HepG2 (cell line): ENCODE measurements around the gene CDH19. TPM values are rescaled to one million over a fixed set of nuclear protein-coding genes. Genes with fewer than 3 reads are reported as not detected.

Source experiments
- ATAC-seq: fragments of 200-7000 bp; cut with Tn5 transposase; 3 replicates; pipeline ENCODE4 v1.9.1; 2020; ENCODE audit warnings: mild to moderate bottlenecking, moderate library complexity
- BruUV-seq: library from RNA; stranded (reverse); fragments of 400-500 nt; replicated peaks from 2 replicates; lab custom pipeline; 2021; lab: Mats Ljungman, UMichigan
- CTCF ChIA-PET: fragments of 300-600 bp; formaldehyde crosslinking; extraction: SDS; loops from one replicate; lab custom pipeline; 2021; ENCODE audit warnings: low total read pairs, inconsistent platforms, low intra/inter-chr PET ratio; lab: Yijun Ruan, JAX
- POLR2A ChIA-PET: fragments of 350-600 bp; sonication (Branson Sonifier 250); formaldehyde crosslinking; loops from one replicate; lab custom pipeline; 2020; ENCODE audit warnings: antibody characterized with exemption, inconsistent platforms; lab: Yijun Ruan, JAX
- DNase-seq: peaks from one replicate; pipeline ENCODE4 v3.0.0-alpha.2; 2015; ENCODE audit warnings: low spot score
- FAIRE-seq: peaks from 3 replicates; lab custom pipeline; 2011; peaks lifted over from hg19 to GRCh38; lab: Jason Lieb, UNC
- H2AFZ ChIP-seq: one replicate; pipeline ENCODE4 v1.6.1; 2011; ENCODE audit warnings: low read length, inconsistent platforms
- H3K27ac ChIP-seq: fragments of 300-600 bp; 3 replicates; pipeline ENCODE4 v1.8.0; 2011; ENCODE audit warnings: mixed run types, mild to moderate bottlenecking, mixed read lengths, low read length, inconsistent platforms; ENCODE audit not compliant: insufficient read depth; ENCODE audit errors: extremely low read length
- H3K27me3 ChIP-seq, 2 experiments: fragments of 200-600 bp in 1 of 2; 2 replicates in 1 of 2; 3 replicates in 1 of 2; pipeline versions ENCODE4 v1.6.0 to v1.8.0; 2011; ENCODE audit warnings: low read length in 2 of 2, mild to moderate bottlenecking in 2 of 2, moderate library complexity in 2 of 2, inconsistent platforms in 1 of 2; ENCODE audit not compliant: insufficient read depth in 2 of 2, control insufficient read depth in 1 of 2
- H3K36me3 ChIP-seq, 2 experiments: fragments of 200-600 bp in 1 of 2; replicated peaks in 1 of 2; 2 replicates in 1 of 2; 3 replicates in 1 of 2; pipeline versions ENCODE4 v1.5.1 to v1.8.0; 2011; ENCODE audit warnings: low read length in 2 of 2, inconsistent platforms in 1 of 2; ENCODE audit not compliant: insufficient read depth in 2 of 2, control insufficient read depth in 1 of 2
- H3K4me1 ChIP-seq: 2 replicates; pipeline ENCODE4 v1.5.1; 2012; ENCODE audit warnings: low read length, inconsistent platforms; ENCODE audit not compliant: insufficient read depth
- H3K4me2 ChIP-seq: 2 replicates; pipeline ENCODE4 v1.6.0; 2011; ENCODE audit warnings: low read depth, low read length, inconsistent platforms
- H3K4me3 ChIP-seq, 3 experiments: fragments of 200-600 bp in 1 of 3; sonication (generic), shearing (Covaris generic) in 1 of 3; replicated peaks in 1 of 3; 2 replicates each; pipeline ENCODE4 v1.5.1; 2011 to 2016; ENCODE audit warnings: low read length in 3 of 3, inconsistent platforms in 2 of 3, low read depth in 2 of 3, mild to moderate bottlenecking in 2 of 3, control low read depth in 1 of 3, mixed read lengths in 1 of 3; ENCODE audit not compliant: insufficient read depth in 1 of 3
- H3K79me2 ChIP-seq: one replicate; pipeline ENCODE4 v1.6.1; 2011; ENCODE audit warnings: low read length, inconsistent platforms; ENCODE audit not compliant: insufficient read depth
- H3K9ac ChIP-seq: 2 replicates; pipeline ENCODE4 v1.6.0; 2011; ENCODE audit warnings: mild to moderate bottlenecking, low read depth, low read length, inconsistent platforms; ENCODE audit not compliant: insufficient read depth
- H3K9me3 ChIP-seq: 2 replicates; pipeline ENCODE4 v1.5.1; 2012; ENCODE audit warnings: mild to moderate bottlenecking, low read length
- H4K20me1 ChIP-seq: 2 replicates; pipeline ENCODE4 v1.6.0; 2011; ENCODE audit warnings: inconsistent platforms, mild to moderate bottlenecking, low read length, moderate library complexity; ENCODE audit not compliant: insufficient read depth
- IKZF1 ChIP-seq: fragments of 450-650 bp; IDR thresholded peaks from 2 replicates; pipeline ENCODE4 v1.7.1; 2016
- NR2F6 ChIP-seq, 2 experiments: IDR thresholded peaks; 2 replicates each; pipeline ENCODE4 v1.6.1; 2016; ENCODE audit warnings: antibody characterized with exemption in 1 of 2, mild to moderate bottlenecking in 1 of 2
- PHF8 ChIP-seq: sonication (generic); formaldehyde crosslinking; IDR thresholded peaks from 2 replicates; pipeline ENCODE4 v1.5.0; 2020; ENCODE audit warnings: missing genetic modification reagents
- PTBP1 ChIP-seq: fragments of 200-400 bp; formaldehyde crosslinking; IDR thresholded peaks from 2 replicates; pipeline ENCODE4 v1.6.1; 2018; ENCODE audit warnings: low read length, low read depth; ENCODE audit not compliant: poor library complexity, severe bottlenecking
- TARDBP ChIP-seq: sonication (generic); formaldehyde crosslinking; IDR thresholded peaks from 2 replicates; pipeline ENCODE4 v1.8.0; 2022; ENCODE audit warnings: mild to moderate bottlenecking, missing genetic modification reagents
- ZMYM4 ChIP-seq: sonication (generic); formaldehyde crosslinking; IDR thresholded peaks from 2 replicates; pipeline ENCODE4 v1.8.1; 2023; ENCODE audit warnings: mild to moderate bottlenecking, missing genetic modification reagents
- ZNF235 ChIP-seq: sonication (generic); formaldehyde crosslinking; IDR thresholded peaks from 2 replicates; pipeline ENCODE4 v1.8.1; 2023; ENCODE audit warnings: mild to moderate bottlenecking, missing genetic modification reagents, borderline replicate concordance
- ZNF354B ChIP-seq: sonication (generic); formaldehyde crosslinking; IDR thresholded peaks from 2 replicates; pipeline ENCODE4 v1.8.0; 2022; ENCODE audit warnings: mild to moderate bottlenecking, missing genetic modification reagents
- ZNF615 ChIP-seq: sonication (generic); formaldehyde crosslinking; IDR thresholded peaks from 2 replicates; pipeline ENCODE4 v1.5.0; 2020; ENCODE audit warnings: mild to moderate bottlenecking, missing genetic modification reagents, borderline replicate concordance
- ZNF724P ChIP-seq: sonication (generic); formaldehyde crosslinking; IDR thresholded peaks from 2 replicates; pipeline ENCODE4 v1.8.0; 2022; ENCODE audit warnings: missing genetic modification reagents, borderline replicate concordance
- ZNF883 ChIP-seq: sonication (generic); formaldehyde crosslinking; IDR thresholded peaks from 2 replicates; pipeline ENCODE4 v1.5.1; 2020; ENCODE audit warnings: mild to moderate bottlenecking, missing genetic modification reagents; ENCODE audit errors: not compliant biosample characterization
- WGBS: methylation state at CpG from one replicate; pipeline ENCODE4 v1.1.6; 2017; ENCODE audit warnings: low lambda C conversion rate; 5-methylcytosine and 5-hydroxymethylcytosine counted together
- in situ Hi-C: cut with HindIII; loops from 2 replicates; pipeline ENCODE4 v1.10.0; 2017; ENCODE audit warnings: low pct_unique_long_range_greater_than_20kb; ENCODE audit not compliant: extremely low pct_ligation_motif_present
- intact Hi-C: fragments of 100-400 bp; cut with micrococcal nuclease; formaldehyde crosslinking; loops from one replicate; pipeline ENCODE4 v1.10.0; 2022; ENCODE audit not compliant: unreplicated experiment
- polyA plus RNA-seq, 8 experiments: library from polyadenylated mRNA; depleted of rRNA in 3 of 8; stranded (reverse) in 7 of 8; unstranded in 1 of 8; fragments of >200 nt; fragmentation: Illumina TruSeq in 4 of 8; extraction: Trizol in 4 of 8; gene quantifications; 2 replicates each; pipeline versions ENCODE4 v1.2.1 to v1.2.3, GENCODE V29; 2011 to 2016; ENCODE audit warnings: low read depth in 4 of 8, missing spikeins in 1 of 8, mixed read lengths in 1 of 8; ENCODE audit not compliant: insufficient read depth in 1 of 8
- total RNA-seq, 5 experiments: library from RNA; depleted of rRNA; stranded (reverse); fragments of >200 nt; fragmentation: Illumina TruSeq; extraction: Trizol; gene quantifications; 2 replicates each; pipeline ENCODE4 v1.2.3, GENCODE V29; 2016; ENCODE audit warnings: low read depth in 1 of 5
- TF ChIP-seq, protein P1 (sequence below): sonication (generic); formaldehyde crosslinking; IDR thresholded peaks from 2 replicates; pipeline ENCODE4 v1.4.0; 2020; ENCODE audit warnings: missing genetic modification reagents

The CDH19 gene
- total and polyA plus RNA-seq, 2 of the 13 experiments (the other 11 are each of a cell fraction or from before 2014, with no cell fraction given), result not detected

DNA sequence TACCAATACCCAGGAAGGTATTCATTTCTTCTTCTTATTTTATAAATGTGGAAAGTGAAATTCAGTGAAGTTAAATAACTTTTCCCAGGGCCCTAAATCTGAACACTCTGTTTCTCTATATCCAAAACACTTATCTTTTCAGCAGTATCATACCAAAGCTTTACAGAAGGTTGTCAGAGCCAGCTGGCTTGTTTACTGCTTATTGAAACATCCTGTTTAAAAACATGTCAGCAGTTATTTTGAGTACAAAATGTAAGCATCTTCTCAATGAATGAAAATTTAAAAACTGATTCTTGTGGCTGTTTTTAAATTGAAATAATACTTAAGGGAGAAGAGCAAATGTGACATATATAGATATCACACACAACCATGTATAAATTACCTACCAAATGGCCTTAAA is 11.3 kb upstream of the CDH19 start:
- no peak overlapping the region for H3K9ac ChIP-seq
- H3K27me3 ChIP-seq, result no peaks in the 10 kb centered on the region
- ATAC-seq (no peak), DNase-seq (no peak), FAIRE-seq (no peak)
- BruUV-seq, result no TSS peak
- H3K9me3 ChIP-seq, result no peaks in the 10 kb centered on the region
- ChIA-PET POLR2A (no interaction called here), CTCF (interaction anchor here (2.4 kb wide), 1 partner anchor 55 kb away, joined by 8 read pairs; no protein-coding TSS in a partner anchor)
- intact Hi-C loops, result no loop called here
- in situ Hi-C loops, result no loop called here
- H3K4me3 ChIP-seq, result no peak overlapping the region
- TF ChIP-seq ZNF615 (CRISPR knock-in tag) (no peak), ZNF724P (no peak), ZMYM4 (CRISPR knock-in tag) (no peak), TARDBP (CRISPR knock-in tag) (no peak), ZNF354B (no peak), IKZF1 (no peak), ZNF883 (no peak), ZNF235 (CRISPR knock-in tag) (no peak)
- TF ChIP-seq, protein P1, sequence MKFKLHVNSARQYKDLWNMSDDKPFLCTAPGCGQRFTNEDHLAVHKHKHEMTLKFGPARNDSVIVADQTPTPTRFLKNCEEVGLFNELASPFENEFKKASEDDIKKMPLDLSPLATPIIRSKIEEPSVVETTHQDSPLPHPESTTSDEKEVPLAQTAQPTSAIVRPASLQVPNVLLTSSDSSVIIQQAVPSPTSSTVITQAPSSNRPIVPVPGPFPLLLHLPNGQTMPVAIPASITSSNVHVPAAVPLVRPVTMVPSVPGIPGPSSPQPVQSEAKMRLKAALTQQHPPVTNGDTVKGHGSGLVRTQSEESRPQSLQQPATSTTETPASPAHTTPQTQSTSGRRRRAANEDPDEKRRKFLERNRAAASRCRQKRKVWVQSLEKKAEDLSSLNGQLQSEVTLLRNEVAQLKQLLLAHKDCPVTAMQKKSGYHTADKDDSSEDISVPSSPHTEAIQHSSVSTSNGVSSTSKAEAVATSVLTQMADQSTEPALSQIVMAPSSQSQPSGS (CRISPR knock-in tag), result no peak
- TF ChIP-seq, all 625 proteins: peak for 0
- Histone ChIP-seq H3K27ac (no peak overlapping the region), H2AFZ (no peak overlapping the region), H3K79me2 (no peaks in the 10 kb centered on the region), H3K36me3 (no peaks in the 10 kb centered on the region), H3K4me2 (no peak overlapping the region), H3K4me1 (no peaks in the 10 kb centered on the region), H4K20me1 (no peaks in the 10 kb centered on the region)

DNA sequence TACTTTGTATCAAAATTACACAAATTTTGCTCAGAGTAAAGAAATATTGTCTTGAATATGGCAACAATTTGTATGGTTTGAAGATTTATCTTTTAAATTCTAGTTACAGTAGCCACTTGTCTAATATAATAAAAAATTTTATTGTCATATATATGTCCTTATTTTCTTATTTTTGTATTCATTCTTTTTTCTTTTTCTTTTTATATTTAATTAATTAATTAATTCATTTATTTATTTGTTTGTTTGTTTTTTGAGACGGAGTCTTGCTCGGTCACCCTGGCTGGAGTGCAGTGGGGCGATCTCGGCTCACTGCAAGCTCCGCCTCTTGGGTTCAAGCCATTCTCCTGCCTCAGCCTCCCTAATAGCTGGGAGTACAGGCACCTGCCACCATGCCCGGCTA is 3.7 kb upstream of the CDH19 start:
- Histone ChIP-seq H3K4me1 (no peaks in the 10 kb centered on the region), H3K9ac (no peak overlapping the region), H3K36me3 (no peaks in the 10 kb centered on the region), H3K4me2 (no peak overlapping the region), H3K4me3 (no peak overlapping the region), H3K79me2 (no peaks in the 10 kb centered on the region), H3K27me3 (no peaks in the 10 kb centered on the region), H2AFZ (no peak overlapping the region), H3K27ac (no peak overlapping the region), H3K9me3 (no peaks in the 10 kb centered on the region), H4K20me1 (no peaks in the 10 kb centered on the region)
- ChIA-PET POLR2A (no interaction called here), CTCF (no interaction called here)
- DNase-seq, result no peak
- WGBS, result 53% methylated on average over 6 of the region's 6 CpGs
- no peak for TF ChIP-seq PTBP1
- no peak for TF ChIP-seq NR2F6 (IDR thresholded peaks at IDR 0.05)
- no peak for TF ChIP-seq NR2F6 (CRISPR knock-in tag; IDR thresholded peaks at IDR 0.05)
- TF ChIP-seq PHF8 (CRISPR knock-in tag), result no peak
- no TSS peak for BruUV-seq
- FAIRE-seq, result no peak
- ATAC-seq, result no peak
- in situ Hi-C loops, result no loop called here
- intact Hi-C loops, result no loop called here
